Measurements from ENCODE around the gene XYLT1.

DNA sequence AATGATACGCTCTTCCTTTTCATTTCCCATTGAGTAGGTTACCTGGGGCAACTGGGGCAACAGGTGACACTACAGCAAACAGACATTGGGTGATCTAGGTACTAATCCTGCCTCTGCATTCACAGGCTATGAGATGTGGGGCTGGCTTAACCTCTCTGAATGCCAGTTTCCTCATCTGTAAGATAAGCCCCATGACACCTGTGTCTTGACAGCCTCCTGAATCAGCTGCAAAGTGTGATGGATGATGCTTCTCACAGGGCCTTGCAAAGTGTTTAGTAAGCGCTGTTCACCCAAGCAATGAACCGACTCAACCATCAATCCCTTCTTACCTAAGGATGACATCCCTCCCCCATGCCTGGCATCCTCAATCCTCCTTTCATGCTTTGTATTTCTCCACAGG lies 322.8 kb downstream of the XYLT1 start:
- TF ChIP-seq POLR2AphosphoS5 (IDR thresholded peaks at IDR 0.05; ENCODE audit: low read depth, low read length) (no peak), YY1 (IDR thresholded peaks at IDR 0.05; ENCODE audit: low read depth) (no peak), GATA2 (CRISPR knock-in tag; IDR thresholded peaks at IDR 0.05) (no peak), MXI1 (IDR thresholded peaks at IDR 0.05; ENCODE audit: low read depth, low read length) (no peak), USF2 (IDR thresholded peaks at IDR 0.05; ENCODE audit: borderline replicate concordance, low read depth, low read length) (no peak), MAX (IDR thresholded peaks at IDR 0.05; ENCODE audit: low read depth) (no peak)
- TF ChIP-seq, protein P1, sequence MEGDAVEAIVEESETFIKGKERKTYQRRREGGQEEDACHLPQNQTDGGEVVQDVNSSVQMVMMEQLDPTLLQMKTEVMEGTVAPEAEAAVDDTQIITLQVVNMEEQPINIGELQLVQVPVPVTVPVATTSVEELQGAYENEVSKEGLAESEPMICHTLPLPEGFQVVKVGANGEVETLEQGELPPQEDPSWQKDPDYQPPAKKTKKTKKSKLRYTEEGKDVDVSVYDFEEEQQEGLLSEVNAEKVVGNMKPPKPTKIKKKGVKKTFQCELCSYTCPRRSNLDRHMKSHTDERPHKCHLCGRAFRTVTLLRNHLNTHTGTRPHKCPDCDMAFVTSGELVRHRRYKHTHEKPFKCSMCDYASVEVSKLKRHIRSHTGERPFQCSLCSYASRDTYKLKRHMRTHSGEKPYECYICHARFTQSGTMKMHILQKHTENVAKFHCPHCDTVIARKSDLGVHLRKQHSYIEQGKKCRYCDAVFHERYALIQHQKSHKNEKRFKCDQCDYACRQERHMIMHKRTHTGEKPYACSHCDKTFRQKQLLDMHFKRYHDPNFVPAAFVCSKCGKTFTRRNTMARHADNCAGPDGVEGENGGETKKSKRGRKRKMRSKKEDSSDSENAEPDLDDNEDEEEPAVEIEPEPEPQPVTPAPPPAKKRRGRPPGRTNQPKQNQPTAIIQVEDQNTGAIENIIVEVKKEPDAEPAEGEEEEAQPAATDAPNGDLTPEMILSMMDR (IDR thresholded peaks at IDR 0.05): no peak
- TF ChIP-seq, protein P2, sequence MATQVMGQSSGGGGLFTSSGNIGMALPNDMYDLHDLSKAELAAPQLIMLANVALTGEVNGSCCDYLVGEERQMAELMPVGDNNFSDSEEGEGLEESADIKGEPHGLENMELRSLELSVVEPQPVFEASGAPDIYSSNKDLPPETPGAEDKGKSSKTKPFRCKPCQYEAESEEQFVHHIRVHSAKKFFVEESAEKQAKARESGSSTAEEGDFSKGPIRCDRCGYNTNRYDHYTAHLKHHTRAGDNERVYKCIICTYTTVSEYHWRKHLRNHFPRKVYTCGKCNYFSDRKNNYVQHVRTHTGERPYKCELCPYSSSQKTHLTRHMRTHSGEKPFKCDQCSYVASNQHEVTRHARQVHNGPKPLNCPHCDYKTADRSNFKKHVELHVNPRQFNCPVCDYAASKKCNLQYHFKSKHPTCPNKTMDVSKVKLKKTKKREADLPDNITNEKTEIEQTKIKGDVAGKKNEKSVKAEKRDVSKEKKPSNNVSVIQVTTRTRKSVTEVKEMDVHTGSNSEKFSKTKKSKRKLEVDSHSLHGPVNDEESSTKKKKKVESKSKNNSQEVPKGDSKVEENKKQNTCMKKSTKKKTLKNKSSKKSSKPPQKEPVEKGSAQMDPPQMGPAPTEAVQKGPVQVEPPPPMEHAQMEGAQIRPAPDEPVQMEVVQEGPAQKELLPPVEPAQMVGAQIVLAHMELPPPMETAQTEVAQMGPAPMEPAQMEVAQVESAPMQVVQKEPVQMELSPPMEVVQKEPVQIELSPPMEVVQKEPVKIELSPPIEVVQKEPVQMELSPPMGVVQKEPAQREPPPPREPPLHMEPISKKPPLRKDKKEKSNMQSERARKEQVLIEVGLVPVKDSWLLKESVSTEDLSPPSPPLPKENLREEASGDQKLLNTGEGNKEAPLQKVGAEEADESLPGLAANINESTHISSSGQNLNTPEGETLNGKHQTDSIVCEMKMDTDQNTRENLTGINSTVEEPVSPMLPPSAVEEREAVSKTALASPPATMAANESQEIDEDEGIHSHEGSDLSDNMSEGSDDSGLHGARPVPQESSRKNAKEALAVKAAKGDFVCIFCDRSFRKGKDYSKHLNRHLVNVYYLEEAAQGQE (IDR thresholded peaks at IDR 0.05; ENCODE audit: low read depth, low read length): no peak

Data from SK-N-SH (cell line).